ENCODE data around the gene FBXL19. TPM values are rescaled to one million over a fixed set of nuclear protein-coding genes. Genes with fewer than 3 reads are reported as not detected.

Gene FBXL19
- total and polyA plus RNA-seq, 2 of the 13 experiments (the other 11 are each of a cell fraction or from before 2014, with no cell fraction given) = 6.0 to 13.7 TPM

- TF ChIP-seq TFAP4 (IDR thresholded peaks at IDR 0.05; ENCODE audit: borderline replicate concordance, low read depth) (0 out of 2 replicates have a peak, but pooled peaks have one; percentile 16), PRDM4 (CRISPR knock-in tag; IDR thresholded peaks at IDR 0.05; ENCODE audit: borderline replicate concordance) (no peak), ZNF317 (CRISPR knock-in tag; IDR thresholded peaks at IDR 0.05) (peak; percentile 64; the same call in 1 of the 2 replicates), ZNF761 (CRISPR knock-in tag; conservative IDR thresholded peaks at IDR 0.05) (0 out of 2 replicates have a peak, but pooled peaks have one; percentile 14), ZNF776 (CRISPR knock-in tag; IDR thresholded peaks at IDR 0.05) (no peak), NONO (IDR thresholded peaks at IDR 0.05) (no peak), NONO (CRISPR knock-in tag; conservative IDR thresholded peaks at IDR 0.05) (no peak), ZNF282 (IDR thresholded peaks at IDR 0.05; ENCODE audit: partially characterized antibody) (no peak), KDM2A (CRISPR knock-in tag; IDR thresholded peaks at IDR 0.05; ENCODE audit: borderline replicate concordance, low read depth) (peak; percentile 92), CBX1 (IDR thresholded peaks at IDR 0.05; ENCODE audit: low read depth) (no peak), ATF5 (CRISPR knock-in tag; IDR thresholded peaks at IDR 0.05; ENCODE audit: low read depth) (no peak), PAF1 (CRISPR knock-in tag; IDR thresholded peaks at IDR 0.05) (no peak), ARNT (IDR thresholded peaks at IDR 0.05) (no peak), FOXK2 (IDR thresholded peaks at IDR 0.05) (peak; percentile 25; the same call in 1 of the 2 replicates), TIGD3 (CRISPR knock-in tag; IDR thresholded peaks at IDR 0.05; ENCODE audit: borderline replicate concordance) (no peak), JUND (CRISPR knock-in tag; IDR thresholded peaks at IDR 0.05) (0 out of 2 replicates have a peak, but pooled peaks have one; percentile 52), ZBTB37 (CRISPR knock-in tag; IDR thresholded peaks at IDR 0.05) (no peak), SP5 (CRISPR knock-in tag; IDR thresholded peaks at IDR 0.05; ENCODE audit: borderline replicate concordance, low read depth) (peak; percentile 89), HNF1A (IDR thresholded peaks at IDR 0.05; ENCODE audit: low read depth) (no peak; the same call in 1 of the 2 replicates), HNF1A (CRISPR knock-in tag; IDR thresholded peaks at IDR 0.05; ENCODE audit: borderline replicate concordance) (no peak; the same call in 1 of the 2 replicates)
These were observed 324 bp upstream of the FBXL19 start (continued) for GRCh38 chr16:30922960-30923535.

Measured in HepG2 (cell line).